ENCODE data around the gene PLAA.

Gene PLAA

DNA sequence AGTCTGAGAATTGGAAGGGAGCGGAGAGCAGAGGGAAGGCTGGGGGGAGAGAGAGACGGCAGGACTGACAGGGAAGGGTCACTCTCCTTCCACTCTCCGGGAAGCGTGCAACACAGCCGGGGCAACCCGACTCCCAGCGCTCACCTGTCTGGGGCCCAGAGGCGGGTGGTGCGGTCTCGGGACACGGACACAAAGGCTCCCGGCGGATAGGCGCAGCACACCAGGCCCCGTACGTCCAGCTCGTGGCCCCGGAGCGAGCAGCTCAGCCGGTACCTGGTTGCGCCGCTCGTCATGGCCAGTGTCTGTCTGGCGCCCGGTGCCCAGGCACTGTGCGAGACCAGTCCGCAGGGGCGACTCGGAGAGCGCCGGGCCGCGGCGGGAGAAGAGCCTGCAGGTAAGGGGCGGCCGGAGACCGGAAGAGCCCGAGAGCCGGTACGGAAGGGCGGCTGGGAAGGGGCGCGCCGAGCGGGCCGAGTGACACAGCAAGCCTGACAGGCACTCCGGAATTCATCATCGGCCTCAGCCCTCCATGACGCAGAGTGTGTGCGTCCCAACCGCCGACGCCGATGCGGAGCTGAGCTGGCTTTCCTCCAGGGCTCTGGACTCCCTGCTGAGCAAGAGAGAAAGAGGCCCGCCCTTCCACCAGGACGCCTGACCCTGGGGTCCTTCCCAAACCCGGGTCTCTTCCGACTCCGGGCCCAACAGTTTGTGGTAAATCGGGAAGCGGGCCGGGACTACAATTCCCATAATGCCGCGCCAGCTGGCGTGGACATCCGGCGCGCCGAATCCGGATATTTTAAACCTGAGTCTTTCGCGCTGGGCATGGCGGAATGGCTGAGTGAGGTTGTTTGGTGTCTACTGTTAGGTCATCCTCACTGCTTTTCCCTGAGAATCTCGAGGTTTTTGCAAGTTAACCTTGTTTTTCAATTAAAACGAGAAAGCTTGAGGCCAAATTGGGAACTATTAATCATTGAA, at the start of gene PLAA:
Gene PLAA (minus strand): TSS at position 490 of the 975 bp plus-strand sequence. CDS start 197 bp downstream, at position 293.
- peak; percentile 84 for DNase-seq

DNA sequence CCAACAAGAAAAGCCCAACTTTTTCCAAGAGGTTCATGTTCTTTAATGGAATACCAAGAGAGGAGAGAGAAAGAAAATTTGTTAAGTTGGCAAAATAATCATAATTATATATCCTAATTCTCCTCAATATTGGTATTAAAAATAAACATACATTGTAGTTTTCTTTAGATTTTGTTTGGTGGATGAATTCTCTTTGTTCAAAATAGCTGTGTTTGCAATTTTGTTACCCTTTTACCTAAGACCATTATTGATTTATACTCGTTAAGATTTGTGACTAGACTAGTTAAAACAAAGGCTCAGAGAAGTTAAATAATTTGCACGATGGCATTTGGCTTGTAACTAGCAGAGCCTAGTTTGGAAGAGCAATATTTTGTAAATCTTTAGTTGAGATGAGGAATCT, 48.8 kb upstream of the PLAA start:
- DNase-seq: no peak

DNA sequence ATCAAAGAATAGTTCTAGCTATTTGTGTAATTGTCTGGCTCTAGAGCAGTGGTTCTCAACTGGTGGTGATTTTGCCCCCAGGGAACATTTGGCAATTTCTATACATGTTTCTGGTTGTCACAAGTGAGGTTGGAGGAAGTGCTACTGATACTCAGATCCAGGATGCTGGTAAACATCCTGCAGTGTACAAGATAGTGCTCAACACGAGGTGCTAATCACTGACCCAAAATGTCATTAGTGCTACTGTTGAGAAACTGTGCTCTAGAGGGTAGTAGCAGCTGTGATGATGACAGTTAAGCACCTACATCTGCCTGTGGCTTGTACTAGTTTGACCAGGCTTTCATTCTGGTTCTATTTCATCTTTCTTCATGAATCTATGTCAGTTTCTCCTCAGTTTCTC, 36.3 kb upstream of the PLAA start:
- DNase-seq: no peak

DNA sequence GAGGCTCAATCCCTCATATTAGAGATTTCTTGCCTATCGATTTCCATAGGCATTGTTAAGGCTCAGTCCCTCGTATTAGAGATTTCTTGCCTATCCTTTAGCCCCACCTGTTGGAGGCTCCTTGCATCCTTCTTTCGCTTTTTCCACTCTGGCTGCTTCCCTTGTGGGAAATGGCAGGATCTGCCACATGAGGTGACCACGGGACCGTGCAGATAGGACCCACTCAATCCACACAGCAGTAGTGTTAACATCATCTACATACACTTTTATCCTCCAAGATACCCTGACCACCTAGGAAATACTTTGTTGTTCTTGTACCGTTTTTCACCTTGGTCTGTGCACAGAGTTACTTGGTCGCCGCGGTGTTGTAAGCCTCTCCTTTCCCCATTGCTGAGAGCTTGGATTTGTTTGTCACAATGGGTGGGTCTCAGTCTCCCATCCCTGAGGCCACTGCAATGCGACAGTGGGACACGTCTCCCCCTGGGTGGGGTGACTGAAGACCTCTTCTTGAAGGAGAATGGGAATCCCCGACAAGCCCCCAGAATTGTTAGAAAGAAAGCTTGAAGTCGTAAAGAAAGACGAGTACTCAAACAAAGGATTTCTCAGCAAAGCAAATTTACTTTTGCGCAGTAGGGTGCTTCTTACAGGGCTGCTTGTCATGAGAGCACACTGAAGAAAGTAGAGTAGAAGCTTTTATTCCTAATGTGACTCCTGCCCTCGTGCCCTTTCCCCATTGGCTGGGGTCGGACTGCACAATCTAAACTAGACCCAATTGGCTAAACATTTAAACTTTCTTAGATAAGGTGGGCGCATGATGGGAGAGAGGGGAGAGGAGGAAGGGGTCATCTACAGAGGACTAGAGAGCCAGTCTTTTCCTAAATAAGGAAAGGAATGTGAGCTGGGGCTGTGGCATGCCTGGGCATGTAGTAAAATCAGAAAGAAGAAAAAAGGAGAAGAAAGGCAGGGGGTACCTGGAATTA, 29.0 kb upstream of the PLAA start:
- DNase-seq: no peak

DNA sequence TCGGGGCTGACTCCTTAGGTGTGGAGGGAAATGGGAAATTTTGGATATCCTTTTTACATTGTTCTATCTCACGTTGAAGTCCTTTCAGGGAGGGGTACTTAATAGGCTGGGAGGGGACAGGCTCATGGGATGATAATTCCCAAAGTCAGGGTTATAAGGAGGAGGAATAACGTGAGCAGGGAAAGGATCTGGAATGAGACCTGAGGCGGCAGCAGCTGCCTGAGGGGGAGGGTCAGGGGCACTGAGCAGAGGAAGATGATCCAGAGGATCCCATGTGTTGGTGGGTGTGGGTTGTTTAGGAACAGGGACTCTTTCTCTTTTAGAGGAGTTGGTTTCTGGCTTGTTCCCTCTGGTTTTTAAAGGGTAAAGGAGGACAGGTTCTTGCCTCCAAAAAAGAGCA, 27.9 kb upstream of the PLAA start:
- no peak for DNase-seq

DNA sequence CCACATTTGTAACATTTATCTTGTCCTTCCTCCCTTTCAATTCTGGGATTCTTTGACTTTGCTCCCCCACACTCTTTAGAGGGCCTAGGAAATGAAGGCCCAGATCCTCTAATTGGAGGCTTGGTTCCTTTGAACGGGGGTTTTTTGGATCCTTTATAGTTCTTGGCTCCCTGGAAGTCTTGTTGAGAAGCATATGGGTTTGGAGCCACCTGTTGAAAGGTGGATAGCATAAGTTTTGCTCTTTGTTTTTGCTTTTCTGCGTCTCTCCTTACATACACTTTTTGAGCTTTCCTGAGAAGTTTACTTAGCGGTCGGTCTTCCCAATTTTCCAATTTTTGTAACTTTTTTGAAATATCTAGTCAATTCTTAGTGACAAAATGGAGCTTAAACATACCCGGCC, 26.9 kb upstream of the PLAA start:
- DNase-seq: no peak

DNA sequence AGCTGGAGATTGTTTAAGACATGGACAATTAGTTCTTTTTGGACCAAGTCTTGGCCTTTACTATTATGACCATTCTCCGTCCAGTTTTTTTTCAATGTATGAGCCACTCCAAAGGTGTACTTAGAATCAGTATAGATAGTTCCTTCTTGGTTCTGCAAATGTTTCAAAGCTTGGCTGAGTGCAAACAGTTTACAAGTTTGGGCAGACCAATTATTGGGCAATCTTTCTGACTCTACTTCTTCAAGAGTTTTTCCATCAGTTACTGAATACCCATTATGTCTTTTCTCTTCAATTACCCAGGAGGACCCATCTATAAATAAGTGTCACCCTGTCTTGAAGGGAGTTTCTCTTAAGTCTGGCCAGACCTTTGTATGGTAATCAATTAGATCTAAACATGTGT, 24.7 kb upstream of the PLAA start:
- no peak for DNase-seq

DNA sequence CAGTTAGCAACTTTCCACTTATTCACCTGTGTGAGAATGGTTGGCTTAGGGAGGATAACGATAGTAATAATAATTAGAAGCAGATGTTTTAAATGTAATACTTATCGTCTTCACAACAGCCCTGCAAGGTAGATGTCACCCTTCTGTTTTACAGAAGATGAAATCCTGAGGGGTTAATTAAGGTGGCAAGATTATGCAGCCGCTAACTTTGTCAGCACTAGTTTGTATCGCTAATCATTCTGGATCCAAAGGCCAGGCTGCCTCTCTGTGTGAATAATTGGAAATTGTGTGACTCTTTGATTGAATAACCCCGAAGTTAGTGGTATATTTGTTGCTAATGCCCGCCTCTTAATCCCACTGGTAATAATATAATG, 9.8 kb upstream of the PLAA start:
- no peak for DNase-seq

DNA sequence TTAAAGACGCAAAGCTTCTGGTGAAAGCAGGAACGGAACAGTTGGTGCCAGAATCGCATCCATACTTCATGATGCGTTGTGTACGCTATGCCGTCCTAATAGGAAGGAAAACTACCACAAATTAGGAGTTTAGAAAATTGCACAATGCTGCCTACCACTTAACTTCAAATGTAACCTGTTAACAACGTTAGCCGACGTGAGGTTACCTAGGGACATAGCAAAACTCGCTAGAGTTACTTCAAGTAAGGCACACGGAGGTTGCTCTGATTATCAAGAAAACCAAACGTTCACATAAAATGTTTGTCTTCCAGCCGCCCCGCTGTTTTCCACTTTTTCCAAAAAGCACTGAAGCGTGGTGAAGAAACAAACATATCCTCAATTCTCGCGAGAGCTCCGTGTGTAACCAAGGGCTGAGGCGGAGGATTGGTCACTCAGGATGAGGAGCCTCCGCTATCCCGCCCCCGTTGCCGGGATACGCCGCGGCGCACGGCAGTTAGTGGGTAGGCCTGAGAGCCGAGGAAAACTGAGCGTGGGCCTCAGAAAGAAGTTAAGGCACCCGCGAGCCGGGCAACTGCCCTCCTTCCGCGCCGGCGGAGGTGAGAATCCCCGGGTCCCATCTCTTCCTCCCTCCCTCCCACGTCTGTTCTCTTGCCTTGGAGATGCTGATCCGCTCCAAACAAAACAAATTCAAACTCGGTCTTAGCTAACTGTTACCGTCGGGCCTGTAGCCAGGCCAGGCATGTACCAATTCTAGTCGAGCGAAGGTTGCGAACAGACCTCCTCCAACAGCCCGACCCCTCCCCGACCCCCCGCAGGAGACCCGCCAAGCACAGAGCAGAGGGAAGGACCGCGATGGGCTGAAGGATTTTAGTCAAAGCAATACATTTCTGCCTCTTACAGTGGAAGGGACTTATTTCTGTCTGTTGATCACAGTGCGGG, 9.1 kb upstream of the PLAA start, which contains the start of gene IFT74:
Gene IFT74 (plus strand): TSS at position 492 of the 939 bp plus-strand sequence. CDS start 5,556 bp downstream, outside the sequence.
- peak; percentile 94 for DNase-seq

DNA sequence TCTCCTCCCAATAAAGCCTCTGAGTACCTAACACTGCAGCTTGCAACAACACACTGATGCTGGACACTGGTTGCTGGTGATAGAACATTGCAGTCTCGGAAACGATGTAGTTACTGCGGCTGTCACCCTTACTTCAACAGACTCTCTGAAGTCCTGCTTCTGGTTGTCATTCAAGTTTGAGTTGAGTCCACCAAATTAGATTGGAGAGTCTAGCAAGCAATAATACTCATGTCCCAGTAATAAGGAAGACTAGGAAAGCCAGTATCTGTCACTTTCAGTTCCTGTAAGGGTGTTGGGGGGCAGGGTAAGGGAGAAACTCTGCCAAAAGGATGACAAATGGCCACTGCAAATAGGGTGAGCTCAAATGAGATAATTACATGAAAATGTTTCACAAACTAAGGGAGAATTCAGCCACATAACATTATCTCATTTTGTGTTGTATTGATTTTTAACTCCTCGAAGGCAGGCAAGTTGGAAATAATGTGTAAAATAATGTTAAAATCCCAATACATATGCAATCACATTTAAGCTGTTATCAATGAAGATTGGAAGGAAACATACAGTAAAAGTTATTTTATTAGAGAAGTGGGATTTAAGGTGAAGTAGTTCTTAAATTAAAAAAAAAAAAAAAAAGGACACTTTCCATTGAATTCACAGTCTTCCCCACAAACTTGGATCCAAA, 8.3 kb upstream of the PLAA start:
- DNase-seq: peak; percentile 6

DNA sequence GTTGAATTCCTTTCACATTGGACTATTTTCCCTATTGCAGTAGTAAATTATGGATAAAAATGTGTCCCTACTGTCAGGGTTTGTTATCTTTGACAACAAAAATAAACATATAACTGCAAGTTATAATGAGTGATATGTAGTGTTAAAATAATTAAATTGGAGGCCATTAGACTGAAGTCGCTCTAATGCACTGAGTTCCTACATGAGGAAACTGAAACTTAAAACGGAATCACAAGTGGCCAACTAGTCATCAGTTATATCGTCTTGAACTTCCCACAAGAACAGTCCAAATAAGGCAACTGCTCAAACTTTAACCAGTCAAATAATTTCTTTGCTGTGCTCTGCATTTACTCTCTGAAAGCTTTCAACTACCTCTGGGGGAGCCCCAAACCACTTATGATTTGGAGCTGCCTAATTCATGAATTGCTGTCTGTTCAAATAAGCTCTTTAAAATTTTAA, 7.0 kb upstream of the PLAA start:
- no peak for DNase-seq

DNA sequence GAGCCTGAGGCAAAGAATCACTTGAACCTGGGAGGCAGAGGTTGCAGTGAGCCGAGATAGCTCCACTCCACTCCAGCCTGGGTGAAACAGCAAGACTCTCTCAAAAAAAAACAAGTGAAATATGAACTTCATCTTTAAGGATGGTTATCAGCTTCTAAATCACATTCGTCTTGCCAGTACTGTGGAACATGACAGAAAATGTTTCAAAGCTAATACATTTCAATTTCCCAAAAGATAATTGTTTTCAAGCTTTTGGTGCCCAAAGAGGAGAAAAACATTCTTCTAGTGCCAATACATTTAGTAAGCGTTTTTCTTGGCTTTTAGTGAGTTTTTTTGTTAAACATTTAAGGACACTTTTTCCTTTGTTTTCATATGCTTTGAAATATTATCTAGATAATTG, 4.8 kb upstream of the PLAA start:
- DNase-seq: no peak

DNA sequence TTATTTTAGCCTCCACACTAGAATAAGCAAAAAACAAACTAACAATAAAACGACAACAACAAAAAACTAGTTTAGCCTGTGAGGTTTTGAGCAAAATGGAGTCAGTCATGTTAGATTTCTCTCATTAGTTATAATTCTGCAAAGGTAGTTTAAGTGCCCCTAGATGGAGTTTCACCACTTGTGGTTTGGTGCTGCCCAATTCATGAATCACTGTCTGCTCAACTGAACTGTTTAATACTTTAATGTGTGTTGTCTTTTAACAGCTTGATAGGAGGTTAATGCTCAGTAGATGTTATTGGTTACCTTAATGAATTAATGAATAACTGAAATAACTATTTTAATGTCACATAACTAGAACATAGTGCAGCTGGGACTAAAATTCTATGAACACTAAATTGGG, 3.5 kb upstream of the PLAA start:
- no peak for DNase-seq

DNA sequence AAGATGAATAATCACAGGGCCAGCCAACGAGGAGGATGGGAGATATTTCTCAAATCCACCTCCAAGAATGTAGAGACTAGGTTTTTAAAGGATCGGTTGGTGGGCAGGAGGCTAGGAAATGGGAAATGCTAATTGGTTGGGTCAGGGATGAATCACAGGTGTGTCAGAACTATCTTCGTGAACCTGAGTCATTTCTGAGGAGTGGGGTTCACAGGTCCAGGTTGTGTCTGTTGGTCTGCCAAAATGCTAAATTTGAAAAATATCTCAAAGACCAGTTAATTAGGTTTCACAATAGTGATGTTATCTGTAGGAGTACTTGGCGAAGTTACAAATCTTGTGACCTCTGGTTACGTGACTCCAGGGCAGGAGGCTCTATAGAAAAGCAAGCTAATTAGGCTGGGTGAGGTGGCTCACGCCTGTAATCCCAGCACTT, 2.6 kb upstream of the PLAA start:
- no peak for DNase-seq

DNA sequence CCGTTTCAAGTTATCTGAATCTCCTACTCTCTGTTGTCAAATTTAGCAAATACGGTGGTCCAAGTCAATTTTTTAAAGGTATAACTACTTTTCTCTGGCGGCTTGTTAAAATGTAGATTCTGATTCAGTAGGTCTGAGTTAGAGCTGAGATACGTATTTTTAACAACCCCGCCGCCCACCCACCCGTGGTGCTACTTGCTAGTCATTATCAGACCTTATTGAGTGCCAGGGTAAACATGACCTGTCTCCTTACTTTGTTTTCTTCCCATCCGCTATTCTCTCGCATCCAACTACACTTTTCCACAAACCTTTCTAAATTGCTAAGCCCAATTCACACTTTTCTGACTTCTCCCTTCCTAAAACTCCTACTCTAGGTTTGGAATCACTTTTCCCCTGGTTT, 694 bp upstream of the PLAA start:
- DNase-seq: no peak

DNA sequence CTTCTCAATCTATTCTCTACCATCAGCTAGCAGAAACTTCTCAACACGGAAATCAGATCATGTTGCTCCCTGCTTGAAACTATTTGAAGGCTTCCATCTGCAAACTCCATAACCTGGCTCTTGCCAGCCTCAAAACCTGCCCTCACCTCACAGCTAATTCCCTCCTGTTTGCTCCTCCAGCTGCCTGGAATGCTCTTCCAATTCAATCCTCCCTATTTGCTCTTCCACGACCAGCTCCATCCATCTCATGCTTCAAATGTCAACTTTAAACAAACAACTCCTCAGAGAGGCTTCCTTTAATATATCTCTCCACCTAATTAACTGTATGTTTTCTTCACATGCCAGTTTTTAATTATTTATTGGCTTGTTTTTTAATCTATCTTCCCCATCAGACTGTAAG, 1.5 kb downstream of the PLAA start:
- DNase-seq: no peak

DNA sequence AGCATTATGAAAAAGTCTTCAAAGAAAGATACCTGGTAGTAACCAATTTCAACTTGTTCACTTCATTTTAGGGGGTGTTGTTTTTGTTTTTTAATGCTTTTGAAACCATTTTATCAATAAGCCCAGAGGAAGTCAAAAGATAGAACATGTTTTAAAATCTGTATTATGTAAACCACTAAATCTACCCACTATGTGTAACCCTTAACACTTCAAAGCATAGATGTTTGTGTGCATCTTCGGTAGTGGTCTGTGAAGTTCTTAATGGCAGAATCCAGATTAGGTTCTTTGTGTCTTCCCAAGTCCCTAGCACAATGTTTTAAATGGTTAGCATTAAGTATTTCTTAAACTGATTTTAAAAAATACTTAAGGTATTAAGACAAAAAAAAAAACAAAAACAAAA, 6.3 kb downstream of the PLAA start:
- DNase-seq: no peak

DNA sequence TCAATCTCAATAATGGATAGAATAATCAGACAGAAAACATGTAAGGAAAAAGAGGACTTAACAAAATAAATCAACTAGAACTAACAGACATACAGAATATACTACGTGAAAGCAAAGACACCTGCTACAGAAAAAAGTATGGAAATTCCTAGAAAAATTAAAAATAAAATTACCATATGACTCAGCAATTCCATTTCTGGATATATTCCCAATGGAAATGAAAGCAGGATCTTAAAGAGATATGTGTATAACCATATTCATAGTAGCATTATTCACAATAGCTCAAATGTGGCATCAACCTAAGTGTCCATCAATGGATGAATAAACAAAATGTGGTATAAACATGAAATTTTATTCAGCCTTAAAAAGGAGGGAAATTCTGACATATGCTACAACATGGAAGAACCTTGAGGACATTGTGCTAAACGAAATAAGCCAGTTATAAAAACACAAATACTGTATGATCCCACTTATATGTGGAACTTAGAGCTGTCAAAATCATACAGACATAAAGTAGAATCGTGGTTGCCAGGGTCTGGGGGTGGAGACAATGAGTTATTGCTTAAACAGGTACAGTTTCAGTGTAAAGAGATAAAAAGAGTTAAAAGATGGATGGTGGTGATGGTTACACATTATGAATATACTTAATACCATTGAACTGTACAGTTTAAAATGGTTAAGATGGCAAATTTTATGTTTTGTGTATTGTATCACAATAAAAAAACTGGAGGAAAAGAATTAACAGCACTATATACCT, 6.9 kb downstream of the PLAA start:
- DNase-seq: no peak

DNA sequence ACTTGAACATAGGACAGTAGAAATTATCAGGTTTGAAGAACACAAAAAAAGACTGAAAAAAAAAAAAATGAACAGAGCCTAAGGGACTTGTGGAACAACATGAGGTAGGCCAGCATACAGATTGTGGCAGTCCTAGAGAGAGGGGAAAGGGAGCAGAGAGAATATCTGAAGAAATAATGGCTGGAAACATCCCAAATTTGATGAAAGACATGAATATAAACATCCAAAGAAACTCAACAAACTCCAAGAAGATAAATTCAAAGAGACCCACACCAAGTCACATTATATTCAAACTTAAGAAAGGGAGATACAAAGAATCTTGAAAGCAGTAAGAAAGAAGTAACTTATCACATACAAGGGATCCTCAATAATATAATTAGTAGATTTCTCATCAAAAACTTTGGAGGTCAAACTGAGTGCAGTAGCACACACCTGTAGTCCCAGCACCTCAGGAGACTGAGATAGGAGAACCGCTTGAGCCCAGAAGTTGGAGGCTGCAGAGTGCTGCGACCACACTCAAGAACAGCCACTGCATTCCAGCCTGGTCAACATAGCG, 9.1 kb downstream of the PLAA start:
- no peak for DNase-seq

DNA sequence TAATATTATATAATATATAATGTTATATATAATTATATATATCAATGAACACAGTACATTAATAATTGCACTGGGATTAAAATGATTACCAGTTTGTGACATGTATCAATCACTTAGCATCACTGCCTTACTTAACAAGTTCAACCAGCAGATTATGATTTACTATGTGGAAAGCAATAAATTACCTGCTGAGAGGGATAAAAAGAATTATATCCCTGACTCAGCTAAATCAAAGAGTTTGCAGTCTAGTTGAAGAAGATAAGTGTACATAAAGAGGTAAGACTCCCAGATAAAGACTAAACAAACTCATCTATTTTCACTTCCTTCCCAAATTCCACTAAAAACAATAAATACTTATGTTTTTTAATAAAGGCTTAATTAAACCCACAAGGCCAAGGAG, 11.2 kb downstream of the PLAA start:
- no peak for DNase-seq
